ENCODE data around the gene PSMA6. TPM values are rescaled to one million over a fixed set of nuclear protein-coding genes. Genes with fewer than 3 reads are reported as not detected.

The PSMA6 gene
- total RNA-seq, 1 donor from 2014 or later = 344 TPM

- no peaks in the 10 kb centered on the region for H3K79me2 ChIP-seq (ENCODE audit: low read depth)
- peak overlapping the region; percentile 83 for H2AFZ ChIP-seq (replicated peaks)
- Mint-ChIP-seq H3K36me3 (no peaks in the 10 kb centered on the region), H3K4me1 (peaks cover 39% of the 10 kb centered on the region), H3K4me3 (peak overlapping the region; percentile 58), H3K9me3 (no peaks in the 10 kb centered on the region), H3K27me3 (ENCODE audit: insufficient read depth, low read depth) (peaks cover 8% of the 10 kb centered on the region), H3K27ac (peak overlapping the region; percentile 87)
- no peak overlapping the region for H3K27ac ChIP-seq
- no peaks in the 10 kb centered on the region for H4K20me1 ChIP-seq (ENCODE audit: low read depth)
- H3K27me3 ChIP-seq = no peaks in the 10 kb centered on the region
- peak; percentile 59 for DNase-seq (ENCODE audit: low spot score)
- H3K4me1 ChIP-seq = peaks cover 28% of the 10 kb centered on the region
- no peak for TF ChIP-seq CTCF (IDR thresholded peaks at IDR 0.05)
- no peak for TF ChIP-seq EZH2phosphoT487 (IDR thresholded peaks at IDR 0.05)
- no peak for TF ChIP-seq EZH2 (IDR thresholded peaks at IDR 0.05)
- H3K9me3 ChIP-seq (ENCODE audit: low read depth) = no peaks in the 10 kb centered on the region
- peaks cover 18% of the 10 kb centered on the region for H3F3A ChIP-seq (ENCODE audit: low read depth)
- H3K36me3 ChIP-seq = no peaks in the 10 kb centered on the region
- no peak overlapping the region for H3K4me2 ChIP-seq
- no peak overlapping the region for H3K4me3 ChIP-seq
- H3K9ac ChIP-seq = no peak overlapping the region
These were observed 44.5 kb downstream of the PSMA6 start for GRCh38 chr14:35336494-35337268.

GRCh38 chr14:35337269-35338255 lies 45.4 kb downstream of the PSMA6 start:
- Histone ChIP-seq H3K9me3 (ENCODE audit: low read depth) (no peaks in the 10 kb centered on the region), H3K27ac (no peak overlapping the region), H3K27me3 (no peaks in the 10 kb centered on the region), H3K36me3 (no peaks in the 10 kb centered on the region), H3F3A (ENCODE audit: low read depth) (peaks cover 27% of the 10 kb centered on the region), H2AFZ (replicated peaks) (peak overlapping the region; percentile 83), H3K4me1 (peaks cover 33% of the 10 kb centered on the region), H3K9ac (no peak overlapping the region), H3K79me2 (ENCODE audit: low read depth) (no peaks in the 10 kb centered on the region), H3K4me2 (no peak overlapping the region), H3K4me3 (no peak overlapping the region), H4K20me1 (ENCODE audit: low read depth) (no peaks in the 10 kb centered on the region)
- peak overlapping the region; percentile 87 for H3K27ac Mint-ChIP-seq
- DNase-seq (ENCODE audit: low spot score) = no peak
- no peaks in the 10 kb centered on the region for H3K36me3 Mint-ChIP-seq
- no peaks in the 10 kb centered on the region for H3K9me3 Mint-ChIP-seq
- TF ChIP-seq EZH2 (IDR thresholded peaks at IDR 0.05) = no peak
- TF ChIP-seq CTCF (IDR thresholded peaks at IDR 0.05) = no peak
- H3K4me1 Mint-ChIP-seq = peaks cover 31% of the 10 kb centered on the region
- peaks cover 4% of the 10 kb centered on the region for H3K27me3 Mint-ChIP-seq (ENCODE audit: insufficient read depth, low read depth)
- no peak overlapping the region for H3K4me3 Mint-ChIP-seq

GRCh38 chr14:35338731-35339405 lies 46.7 kb downstream of the PSMA6 start:
- no peaks in the 10 kb centered on the region for H3K27me3 ChIP-seq
- no peak overlapping the region for H3K4me3 ChIP-seq
- Mint-ChIP-seq H3K36me3 (no peaks in the 10 kb centered on the region), H3K4me1 (peaks cover 21% of the 10 kb centered on the region), H3K27ac (peak overlapping the region; percentile 60), H3K27me3 (ENCODE audit: insufficient read depth, low read depth) (peaks cover 7% of the 10 kb centered on the region), H3K9me3 (no peaks in the 10 kb centered on the region), H3K4me3 (no peak overlapping the region)
- DNase-seq (ENCODE audit: low spot score) = no peak
- H2AFZ ChIP-seq (replicated peaks) = no peak overlapping the region
- H3K9me3 ChIP-seq (ENCODE audit: low read depth) = no peaks in the 10 kb centered on the region
- H3K4me1 ChIP-seq = peaks cover 20% of the 10 kb centered on the region
- no peaks in the 10 kb centered on the region for H3K79me2 ChIP-seq (ENCODE audit: low read depth)
- H4K20me1 ChIP-seq (ENCODE audit: low read depth) = no peaks in the 10 kb centered on the region
- no peak overlapping the region for H3K27ac ChIP-seq
- H3K4me2 ChIP-seq = no peak overlapping the region
- no peak overlapping the region for H3K9ac ChIP-seq
- H3F3A ChIP-seq (ENCODE audit: low read depth) = peaks cover 19% of the 10 kb centered on the region
- no peaks in the 10 kb centered on the region for H3K36me3 ChIP-seq
- no peak for TF ChIP-seq EZH2phosphoT487 (IDR thresholded peaks at IDR 0.05)
- no peak for TF ChIP-seq EZH2 (IDR thresholded peaks at IDR 0.05)
- TF ChIP-seq CTCF (IDR thresholded peaks at IDR 0.05) = no peak

All from neural progenitor cell (in vitro differentiated cells).